COLO668 (cell line): ENCODE measurements around the gene MGST2.

ENCODE experiments used
- DNase-seq: peaks from one replicate; lab custom pipeline; 2025; ENCODE audit not compliant: unreplicated experiment; lab: John Stamatoyannopoulos, UW

The MGST2 gene

DNA sequence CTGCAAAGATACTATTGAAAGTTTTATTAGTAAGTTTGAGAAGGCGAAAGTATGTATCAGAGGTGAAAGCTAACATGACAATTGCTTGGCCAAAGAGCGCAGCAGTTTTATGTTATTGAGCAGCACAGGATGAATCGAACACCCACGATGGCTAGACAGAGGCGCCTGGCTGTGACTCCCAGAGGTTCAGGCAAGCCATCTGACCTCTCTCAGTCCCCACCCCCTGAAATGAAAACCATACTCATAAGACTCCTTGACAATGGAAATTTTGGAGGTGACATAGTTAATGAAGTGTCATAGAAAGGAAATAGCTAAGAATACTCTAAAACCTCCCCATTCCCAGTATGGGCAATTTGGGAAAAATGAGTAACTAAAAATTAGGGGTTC lies 70.6 kb downstream of the MGST2 start:
- no peak for DNase-seq

DNA sequence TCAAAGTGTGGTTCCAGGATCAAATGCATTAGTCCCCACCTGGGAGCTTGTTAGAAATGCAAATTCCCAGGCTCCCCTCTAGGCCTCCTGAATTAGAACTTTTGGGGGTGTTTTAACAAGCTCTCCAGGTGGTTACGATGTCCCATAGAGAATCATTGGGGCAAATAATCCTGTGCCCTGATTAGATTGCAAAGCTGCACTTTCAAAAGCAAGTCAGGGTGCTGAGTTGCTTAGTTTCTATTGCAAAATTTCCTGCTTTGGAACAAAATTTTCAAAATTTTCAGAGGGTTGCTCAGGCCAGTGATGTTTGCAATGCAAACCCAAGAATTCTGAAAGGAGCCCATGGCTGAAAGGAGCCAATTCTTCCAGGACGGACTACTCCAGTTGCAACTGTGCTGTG lies 71.0 kb downstream of the MGST2 start:
- no peak for DNase-seq

GRCh38 chr4:139738846-139739613 lies 73.4 kb downstream of the MGST2 start:
- no peak for DNase-seq

- no peak for DNase-seq
These were observed 74.5 kb downstream of the MGST2 start for GRCh38 chr4:139740121-139740520.

GRCh38 chr4:139740531-139741041 lies 75.0 kb downstream of the MGST2 start:
- DNase-seq: peak; percentile 17

DNA sequence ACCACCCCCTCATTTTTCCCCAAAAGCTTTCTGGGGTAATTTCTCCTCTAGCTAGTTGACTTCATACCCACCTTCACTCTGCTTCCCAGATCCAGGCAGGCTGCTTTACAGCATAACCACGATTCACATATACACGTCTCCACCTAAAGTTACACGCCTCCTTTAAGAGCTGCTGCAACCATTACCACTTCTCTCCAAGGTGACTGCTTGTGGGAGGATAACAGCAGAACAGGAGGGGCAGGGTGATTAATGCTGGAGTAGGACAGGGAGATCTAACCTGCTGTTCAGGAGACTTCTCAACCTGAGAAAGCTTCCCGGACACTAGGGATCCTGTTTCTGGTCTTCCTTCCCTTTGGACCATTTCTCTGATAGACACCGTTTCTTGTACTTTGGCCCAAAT lies 77.4 kb downstream of the MGST2 start:
- DNase-seq: no peak

DNA sequence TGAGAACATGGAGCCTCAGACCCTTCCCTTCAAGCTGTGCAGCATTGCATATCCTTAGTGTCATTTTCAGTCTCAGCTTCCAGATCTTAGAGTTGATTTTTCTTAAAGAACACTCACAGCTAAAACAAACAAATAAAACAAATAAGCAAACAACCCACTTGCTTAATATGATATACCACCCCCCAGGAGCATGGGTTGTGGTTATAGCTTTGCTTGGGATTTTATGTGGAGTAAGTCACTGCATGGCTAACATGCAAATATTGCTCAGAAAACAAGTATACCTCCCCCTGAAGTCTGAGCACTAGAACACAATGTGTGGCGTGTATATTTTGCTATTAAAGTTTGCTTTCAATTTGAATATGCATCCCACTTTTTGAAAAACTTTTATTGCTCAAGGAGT lies 78.6 kb downstream of the MGST2 start:
- DNase-seq: no peak

DNA sequence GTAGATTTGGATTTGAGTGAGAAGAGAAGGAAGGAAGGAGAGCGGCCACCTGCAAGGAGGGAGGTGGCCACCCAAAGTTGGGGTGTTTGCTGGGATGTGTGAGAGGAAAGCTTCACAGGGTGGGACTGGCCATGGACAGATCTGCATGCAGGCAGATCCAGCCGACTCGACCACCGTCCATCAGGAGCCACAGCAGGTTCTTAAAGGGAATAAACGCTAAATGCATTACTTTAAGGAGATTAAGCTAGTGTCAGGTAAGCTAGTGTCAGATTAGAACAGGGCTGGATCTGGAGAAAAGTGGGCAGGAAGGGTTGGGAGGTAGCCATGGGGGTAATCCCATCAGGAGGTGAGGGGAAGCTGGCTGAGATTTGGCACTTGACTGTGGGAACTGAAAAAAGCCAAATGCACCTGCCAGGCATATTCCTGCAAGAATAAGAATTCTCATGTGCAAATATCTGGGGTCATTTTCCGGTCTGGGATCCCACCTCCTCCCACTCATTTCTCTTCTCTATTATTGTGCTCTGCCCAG lies 79.6 kb downstream of the MGST2 start:
- no peak for DNase-seq

GRCh38 chr4:139746431-139747171 lies 81.0 kb downstream of the MGST2 start:
- no peak for DNase-seq

DNA sequence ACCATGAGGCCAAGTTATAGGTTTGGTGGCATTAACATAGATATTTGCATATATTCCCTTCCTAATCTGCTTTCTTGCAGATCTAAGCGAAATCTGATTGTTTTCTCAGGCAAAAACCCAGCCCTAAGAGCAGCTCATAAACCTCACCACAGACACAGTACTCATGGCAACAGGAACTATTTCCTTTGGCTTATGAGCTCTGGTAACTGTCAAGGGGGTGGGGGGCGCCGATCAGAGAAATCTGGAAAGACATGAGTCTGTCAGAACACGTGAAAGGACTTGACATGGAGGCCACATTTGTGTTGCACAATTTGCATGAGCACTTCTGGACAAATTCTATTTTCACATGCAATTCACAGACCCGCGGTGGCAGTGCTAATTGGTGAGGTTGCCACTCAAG lies 83.7 kb downstream of the MGST2 start:
- DNase-seq: no peak

DNA sequence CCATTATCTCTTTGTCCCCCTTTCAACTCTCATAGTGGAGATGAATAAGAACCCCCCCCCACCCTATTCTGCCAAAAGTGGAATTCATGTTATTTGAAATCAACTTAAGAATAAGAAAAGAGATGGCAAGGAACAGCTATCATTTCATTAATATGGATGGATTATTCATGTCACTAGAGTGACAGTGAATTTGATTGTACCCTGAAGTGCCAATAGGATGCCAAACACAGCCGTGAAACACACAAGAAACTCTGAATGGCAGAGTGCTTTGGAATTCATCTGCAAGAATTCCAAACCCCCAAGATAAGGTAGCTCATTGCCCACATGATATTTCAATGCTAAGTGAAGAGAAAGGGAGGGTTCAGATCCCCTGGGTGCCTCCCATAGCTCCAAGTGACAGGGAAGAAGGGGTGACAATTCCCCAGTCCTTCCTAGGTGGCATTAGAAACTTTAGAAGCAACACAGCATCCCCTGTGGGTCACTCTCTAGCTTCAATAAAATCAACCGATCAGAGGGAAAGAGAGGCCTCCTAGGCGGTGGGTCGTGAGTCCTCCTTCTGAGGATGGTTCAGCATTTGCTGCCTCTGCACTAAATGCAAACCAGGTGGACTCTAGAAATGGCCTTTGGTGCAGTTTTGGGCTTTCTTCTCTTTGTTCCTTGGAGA lies 84.3 kb downstream of the MGST2 start:
- DNase-seq: no peak

DNA sequence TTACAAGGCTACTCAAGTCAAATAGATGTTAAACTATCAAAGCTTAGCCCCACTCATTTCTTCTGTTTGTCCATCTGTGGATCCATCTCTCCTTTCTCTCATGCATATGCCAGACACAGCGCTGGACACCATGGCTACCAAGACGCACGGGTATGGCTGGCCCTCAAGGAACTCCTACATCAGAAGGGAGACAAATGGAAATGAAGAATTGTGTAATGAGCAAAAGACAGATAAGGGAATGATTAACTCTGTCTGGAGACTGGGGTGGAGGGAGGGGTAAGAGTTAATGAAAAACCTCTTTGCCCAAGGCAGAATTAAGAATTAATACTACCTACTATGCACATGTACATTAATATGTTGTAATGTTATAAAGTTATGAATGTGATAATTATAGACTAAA lies 88.1 kb downstream of the MGST2 start:
- no peak for DNase-seq
